ENCODE results near the gene GSG1L.

The GSG1L gene

GRCh38 chr16:27932542-27933135, 130.9 kb downstream of the GSG1L start:
- DNase-seq: no peak

GRCh38 chr16:27929818-27930217, 133.7 kb downstream of the GSG1L start:
- no peak for DNase-seq

GRCh38 chr16:27928542-27928941, 135.0 kb downstream of the GSG1L start:
- DNase-seq: no peak

GRCh38 chr16:27927266-27927901, 136.1 kb downstream of the GSG1L start:
- no peak for DNase-seq

DNA sequence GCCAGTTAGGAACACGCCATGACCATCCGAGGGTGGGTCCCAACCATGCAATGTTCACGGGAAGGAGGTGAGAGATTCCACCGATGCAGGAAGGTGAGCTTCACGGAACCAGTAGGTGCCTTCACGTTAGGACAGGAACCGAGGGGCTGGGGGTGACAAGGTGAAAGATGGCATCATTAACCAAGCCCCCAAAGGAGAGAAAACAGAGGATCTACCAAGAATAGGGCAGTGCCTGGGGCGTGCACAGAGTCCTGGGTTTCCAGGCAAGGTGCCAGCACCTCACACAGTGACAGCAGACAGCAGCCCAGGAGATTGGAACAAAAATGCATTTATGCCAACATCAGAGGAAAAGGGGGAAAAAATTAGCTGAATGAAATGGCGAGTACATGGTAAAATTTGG, 137.9 kb downstream of the GSG1L start:
- DNase-seq: no peak

- DNase-seq: peak in 1 of 2 experiments; percentile 7
These were observed 138.9 kb downstream of the GSG1L start for GRCh38 chr16:27924411-27925118.

GRCh38 chr16:27923751-27924150, 139.8 kb downstream of the GSG1L start:
- no peak for DNase-seq

DNA sequence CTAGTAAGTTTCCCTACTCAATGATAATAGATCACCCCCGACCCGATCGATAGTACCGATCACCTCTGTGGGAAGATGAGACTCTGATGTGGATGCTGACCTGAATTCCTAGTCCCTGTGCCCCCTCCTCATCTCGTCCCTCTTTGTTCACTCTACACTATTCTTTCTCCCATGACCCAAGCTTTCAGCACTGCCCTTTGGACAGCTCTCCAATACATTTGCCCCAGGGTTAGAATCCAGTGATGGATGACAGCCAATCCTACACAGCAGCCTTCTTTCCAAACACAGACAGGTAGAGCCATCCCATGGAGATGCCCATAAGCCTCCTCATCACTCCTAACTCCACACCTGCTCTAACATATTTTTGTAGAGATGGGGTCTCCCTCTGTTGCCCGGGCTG, 141.1 kb downstream of the GSG1L start:
- DNase-seq: no peak

- DNase-seq: no peak
These were observed 142.4 kb downstream of the GSG1L start for GRCh38 chr16:27921134-27921533.

DNA sequence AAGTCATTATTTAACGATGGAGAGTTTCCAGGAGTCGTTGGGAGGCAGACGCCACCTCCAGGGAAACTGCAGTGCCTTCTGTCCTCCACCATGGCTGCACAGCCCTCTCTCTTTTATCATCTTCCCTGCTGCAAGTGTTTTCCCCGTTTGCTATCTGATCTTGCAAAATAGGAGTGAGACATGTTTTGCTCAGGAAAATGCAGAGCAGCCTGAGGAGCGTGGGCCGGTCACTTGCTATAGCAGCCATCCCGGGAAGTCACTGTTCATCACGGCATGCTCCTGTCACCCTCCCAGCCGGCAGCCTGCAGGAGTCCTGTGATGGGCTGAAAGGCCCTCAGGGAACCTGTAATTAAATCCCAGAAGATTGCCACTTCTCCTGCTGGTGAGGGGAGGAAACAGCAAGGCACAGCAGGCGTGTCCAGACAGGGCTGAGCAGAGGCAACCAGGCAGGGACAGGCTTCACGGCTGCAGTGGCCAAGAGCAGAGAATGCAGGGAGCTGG, 143.1 kb downstream of the GSG1L start:
- peak; percentile 13 to 59 for DNase-seq

- no peak for DNase-seq
These were observed 144.8 kb downstream of the GSG1L start for GRCh38 chr16:27918755-27919154.

DNA sequence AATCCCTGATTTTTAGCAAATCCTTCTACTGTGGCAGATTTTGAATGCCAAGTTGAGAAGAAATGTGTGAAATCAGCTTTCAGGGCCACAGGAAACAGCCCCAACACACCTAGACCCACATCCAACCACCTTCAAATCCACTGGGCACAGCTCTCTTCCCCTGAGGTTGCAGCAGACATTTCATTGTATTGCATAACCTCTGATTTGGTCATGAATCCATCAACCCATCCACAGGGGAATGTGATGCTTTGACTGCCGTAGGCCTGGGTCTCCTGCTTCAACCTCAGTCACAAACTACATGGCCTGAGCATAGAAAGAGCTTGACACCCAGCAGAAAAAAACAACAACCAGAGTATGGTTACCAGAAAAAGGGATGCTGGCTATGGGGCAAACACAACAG, 145.6 kb downstream of the GSG1L start:
- DNase-seq: no peak

DNA sequence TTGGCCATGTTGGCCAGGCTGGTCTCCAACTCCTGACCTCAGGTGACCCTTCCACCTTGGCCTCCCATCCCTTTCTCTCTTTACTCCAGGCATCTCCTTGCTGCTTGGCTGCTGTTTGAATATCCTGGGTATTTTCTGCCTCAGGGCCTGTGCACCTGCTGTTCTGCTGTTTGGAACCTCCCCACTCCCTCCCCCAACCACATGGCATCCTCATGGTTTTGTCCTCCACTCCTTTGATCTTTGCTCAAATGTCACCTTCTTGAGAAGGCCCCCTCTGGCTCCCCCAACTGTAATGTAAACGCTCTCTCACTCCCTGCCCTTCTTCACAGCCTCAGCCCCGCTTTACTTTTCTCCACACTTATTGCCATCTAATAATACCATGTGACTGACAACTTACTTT, 152.0 kb downstream of the GSG1L start:
- DNase-seq: no peak

DNA sequence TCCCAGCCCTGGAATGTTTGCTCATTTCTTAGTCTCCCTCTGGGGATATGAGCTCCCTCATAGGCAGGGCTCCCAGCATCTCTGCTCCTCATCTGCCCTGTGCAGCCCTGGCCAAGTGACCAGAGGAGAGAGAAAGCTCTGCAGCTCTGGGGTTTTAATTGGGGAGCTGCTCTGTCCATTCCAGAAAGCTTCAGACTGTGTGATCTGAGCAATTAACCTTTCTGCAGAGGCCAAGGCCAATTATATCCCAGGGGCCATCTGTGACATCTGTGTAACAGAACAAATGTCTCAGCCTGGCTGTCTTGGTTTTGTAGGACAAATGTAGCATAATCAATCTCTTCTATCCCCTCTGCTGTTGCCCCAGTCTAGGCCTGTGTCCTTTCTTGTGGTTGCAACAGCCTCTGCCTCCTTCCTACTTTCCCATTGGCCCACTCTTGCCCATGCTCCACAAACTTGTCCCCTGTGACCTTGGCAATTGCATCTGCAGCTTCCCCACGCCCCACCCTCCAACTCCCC, 156.0 kb downstream of the GSG1L start:
- no peak for DNase-seq

- DNase-seq: no peak
These were observed 156.6 kb downstream of the GSG1L start for GRCh38 chr16:27906883-27907282.

DNA sequence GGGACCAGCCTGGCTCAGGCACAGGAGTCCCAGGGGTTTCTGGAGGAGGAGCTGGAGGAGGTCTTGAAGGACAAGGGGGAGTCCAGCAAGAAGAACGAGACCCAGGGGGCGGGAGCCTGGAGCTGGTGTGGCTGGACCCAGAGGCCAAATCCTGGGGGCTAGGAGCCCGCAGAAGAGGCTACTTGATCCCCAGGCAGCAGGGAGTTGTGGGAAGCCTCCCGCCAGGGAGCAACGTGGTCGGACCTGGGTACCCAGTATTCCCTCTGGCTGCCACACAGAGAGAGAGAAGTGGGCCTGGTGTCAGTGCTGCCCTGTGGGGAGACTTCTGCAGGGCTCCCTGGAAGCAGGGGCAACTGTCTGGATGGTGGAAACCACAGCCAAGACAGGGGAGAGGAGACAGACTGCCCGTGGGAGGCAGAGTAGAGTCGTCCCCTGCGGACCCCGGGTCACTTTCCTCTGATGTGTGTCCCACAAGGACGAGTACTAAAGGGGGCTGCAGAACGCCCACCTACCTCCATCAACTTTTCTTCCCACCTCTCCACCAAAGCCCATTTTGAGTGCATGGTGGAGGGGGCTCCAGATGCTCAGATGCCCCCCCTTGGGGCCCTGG, 160.4 kb downstream of the GSG1L start:
- no peak for DNase-seq

DNA sequence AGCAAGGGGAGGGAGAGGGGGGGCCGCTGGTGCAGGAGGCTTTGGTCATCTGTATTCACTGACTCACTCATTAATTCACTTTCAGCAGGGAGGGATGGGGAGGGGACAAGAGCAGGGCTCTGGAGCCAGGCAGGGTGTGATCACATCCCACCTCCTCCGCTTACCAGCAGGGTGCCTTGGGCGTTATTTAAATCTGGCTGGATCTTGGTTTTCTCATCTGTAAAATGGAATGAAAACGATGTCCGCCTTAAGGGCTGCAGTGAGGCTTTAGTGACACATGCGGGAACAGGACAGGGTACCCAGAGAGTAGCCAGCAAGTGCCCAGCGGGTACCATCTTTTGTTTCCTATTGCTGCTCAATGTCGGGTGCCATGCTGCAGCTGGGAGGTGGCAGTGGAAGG, 161.0 kb downstream of the GSG1L start:
- DNase-seq: no peak

DNA sequence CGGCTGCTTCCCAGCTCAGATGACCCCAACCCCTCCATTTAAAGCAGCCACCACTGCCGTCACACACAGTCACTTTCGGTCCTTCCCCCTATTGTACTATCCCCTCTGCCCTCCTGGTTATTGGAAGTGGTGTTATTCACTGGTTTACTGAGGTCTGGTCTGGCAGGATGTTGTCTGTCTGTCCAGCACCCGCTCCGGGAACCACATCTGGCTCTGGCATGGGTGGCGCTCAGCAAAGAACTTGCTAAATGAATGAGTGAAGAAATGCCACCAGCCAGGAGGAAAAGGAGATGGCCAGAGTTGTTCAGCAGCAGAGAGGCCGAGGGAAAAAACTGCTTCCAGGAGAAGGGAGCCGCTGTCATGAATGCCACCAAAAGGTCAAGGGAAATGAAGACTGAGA, 161.6 kb downstream of the GSG1L start:
- no peak for DNase-seq

DNA sequence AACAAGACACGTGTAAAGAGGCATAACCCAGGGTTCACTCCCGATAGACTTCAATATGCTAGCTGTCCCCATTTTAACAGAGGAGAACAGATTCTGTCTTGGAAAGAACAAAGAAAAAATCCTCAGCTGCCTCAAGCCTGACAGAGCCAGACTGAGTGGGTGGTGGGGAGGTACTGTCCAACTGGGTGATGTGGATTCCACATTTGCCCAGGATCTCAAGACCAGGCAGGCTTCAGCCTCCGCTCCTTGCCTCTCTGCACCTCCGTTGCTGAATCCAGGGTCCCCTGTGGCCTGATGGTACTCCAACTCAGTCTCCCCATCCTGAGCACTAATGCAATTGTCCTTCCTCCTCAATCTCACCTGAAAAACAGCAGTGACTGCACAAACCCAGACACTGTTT, 163.8 kb downstream of the GSG1L start:
- DNase-seq: no peak

DNA sequence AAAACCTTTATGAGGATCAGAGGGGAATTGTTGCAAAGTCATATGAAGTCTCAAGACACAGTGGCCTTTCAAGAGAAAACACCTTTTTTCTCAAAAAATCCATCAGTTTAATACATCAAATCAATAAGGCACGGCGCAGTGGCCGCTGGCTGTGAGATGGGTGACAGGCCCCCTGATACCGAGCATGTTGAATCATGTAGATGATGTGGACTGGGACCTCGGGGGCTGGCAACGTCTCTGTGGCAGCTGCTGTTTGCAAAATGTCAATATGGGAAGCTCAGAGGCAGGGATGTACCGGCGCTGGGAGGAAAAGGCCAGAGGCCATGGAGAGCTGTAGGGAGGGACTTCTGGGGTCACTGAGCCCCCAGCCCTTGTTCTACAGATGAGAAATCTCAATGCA, 169.1 kb downstream of the GSG1L start:
- DNase-seq: no peak

DNA sequence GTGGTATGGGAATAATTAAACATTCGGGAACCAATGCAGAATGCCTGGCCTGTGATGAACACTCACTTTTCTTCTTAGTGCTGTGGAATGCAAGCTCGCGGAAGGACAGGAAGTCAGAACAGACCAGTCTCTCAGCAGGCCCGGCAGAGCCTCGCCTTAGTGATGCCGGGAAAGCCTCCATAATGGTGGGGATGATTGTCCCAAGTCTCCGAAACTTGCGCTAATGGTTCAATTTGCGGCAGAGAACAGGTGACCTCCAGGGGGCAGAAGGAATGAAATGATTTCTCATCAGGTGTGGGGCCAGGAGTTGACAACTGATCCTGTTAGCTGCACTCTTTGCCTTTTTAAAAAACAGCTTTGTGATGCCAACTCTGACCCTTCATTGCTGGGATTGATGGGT, 170.6 kb downstream of the GSG1L start:
- peak in 1 of 2 experiments; percentile 19 for DNase-seq

DNA sequence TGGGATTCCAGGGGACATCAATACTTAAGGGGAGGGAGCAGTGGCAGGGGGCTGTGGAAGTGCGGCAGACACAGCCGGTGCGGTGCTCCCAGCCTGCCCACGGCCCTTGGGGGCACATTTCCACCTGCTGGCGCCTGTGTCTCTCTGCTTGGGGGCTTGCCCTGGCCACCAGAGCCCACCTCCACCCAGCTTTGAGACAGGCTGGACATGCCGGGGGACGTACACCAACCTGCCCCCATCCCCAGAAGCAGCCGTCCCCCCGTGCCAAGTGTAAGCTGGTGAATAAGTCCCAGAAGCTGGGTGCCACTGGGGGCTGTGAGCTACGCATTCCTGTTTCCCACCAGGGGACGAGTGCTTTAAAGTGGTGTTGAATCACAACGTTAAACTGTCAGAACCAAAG, 172.6 kb downstream of the GSG1L start:
- no peak for DNase-seq

DNA sequence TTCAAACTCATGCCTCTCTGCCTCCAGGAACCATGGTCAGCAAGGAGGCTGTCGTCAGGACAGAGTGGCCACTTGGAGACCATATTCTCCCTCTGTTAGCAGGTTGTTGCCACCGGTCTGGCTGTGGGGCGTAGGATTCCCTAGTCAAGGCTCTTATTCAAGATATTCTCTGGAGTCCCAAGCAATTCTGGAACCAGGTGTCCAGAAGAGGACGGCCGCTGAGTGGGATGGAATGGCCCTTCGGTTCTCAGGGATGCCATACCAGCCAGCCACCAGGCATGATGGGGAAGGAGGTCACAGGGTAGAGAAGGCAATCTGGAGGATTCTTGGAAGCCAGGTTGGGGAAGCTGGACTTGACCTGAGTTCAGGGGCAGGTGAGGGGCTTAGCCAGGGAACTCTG, 173.5 kb downstream of the GSG1L start:
- DNase-seq: no peak

GRCh38 chr16:27883576-27883975, 179.9 kb downstream of the GSG1L start:
- DNase-seq: no peak
